BE2C (cell line): ENCODE results near the gene CAPN3.

ENCODE experiments used
- DNase-seq: peaks from one replicate; pipeline ENCODE4 v3.0.0-alpha.2; 2020
- H3K27me3 ChIP-seq: fragments of 250-450 bp; sonication (Bioruptor Pico); 2 replicates; pipeline ENCODE4 v1.5.1; 2020; ENCODE audit warnings: mild to moderate bottlenecking
- H3K36me3 ChIP-seq: fragments of 250-450 bp; sonication (Bioruptor Pico); 2 replicates; pipeline ENCODE4 v1.5.1; 2020; ENCODE audit warnings: mild to moderate bottlenecking
- H3K4me1 ChIP-seq: fragments of 250-450 bp; sonication (Bioruptor Pico); 2 replicates; pipeline ENCODE4 v1.5.1; 2020
- H3K4me3 ChIP-seq: 2 replicates; pipeline ENCODE4 v1.5.1; 2011; ENCODE audit warnings: low read depth, low read length
- H3K9me3 ChIP-seq: fragments of 250-450 bp; sonication (Bioruptor Pico); 2 replicates; pipeline ENCODE4 v1.5.1; 2020
- CTCF ChIP-seq: IDR thresholded peaks from 2 replicates; pipeline ENCODE4 v1.5.1; 2012; ENCODE audit warnings: mild to moderate bottlenecking, low read depth, low read length

Gene CAPN3

GRCh38 chr15:42457445-42458442 is 98.4 kb downstream of the CAPN3 start:
- H3K4me1 ChIP-seq = peaks cover 11% of the 10 kb centered on the region
- peaks cover 2% of the 10 kb centered on the region; the same call in 1 of the 2 replicates for H3K36me3 ChIP-seq
- TF ChIP-seq CTCF = no peak
- DNase-seq = peak; percentile 42
- no peaks in the 10 kb centered on the region for H3K9me3 ChIP-seq
- no peak overlapping the region; the same call in 1 of the 2 replicates for H3K4me3 ChIP-seq
- no peaks in the 10 kb centered on the region for H3K27me3 ChIP-seq

GRCh38 chr15:42461261-42461660 is 102.0 kb downstream of the CAPN3 start:
- peaks cover 6% of the 10 kb centered on the region for H3K36me3 ChIP-seq
- peaks cover 11% of the 10 kb centered on the region for H3K4me1 ChIP-seq
- DNase-seq = no peak
- TF ChIP-seq CTCF = no peak
- no peak overlapping the region for H3K4me3 ChIP-seq
- no peaks in the 10 kb centered on the region for H3K9me3 ChIP-seq
- H3K27me3 ChIP-seq = no peaks in the 10 kb centered on the region
